GM12878 (cell line): ENCODE measurements around the gene LRP5.

Experiments
- IRF4 ChIP-seq: IDR thresholded peaks from 2 replicates; pipeline ENCODE4 v1.6.1; 2011; ENCODE audit warnings: low read depth, low read length
- USF2 ChIP-seq: IDR thresholded peaks from 2 replicates; pipeline ENCODE4 v1.6.1; 2011; ENCODE audit warnings: low read depth, low read length, improper control_type of control experiment, borderline replicate concordance
- YY1 ChIP-seq: IDR thresholded peaks from 2 replicates; pipeline ENCODE4 v1.6.1; 2011; ENCODE audit warnings: low read depth, mild to moderate bottlenecking, low read length

GRCh38 chr11:68369756-68370155 lies 57.4 kb downstream of the LRP5 start:
- TF ChIP-seq IRF4 (no peak), YY1 (no peak), USF2 (no peak)
